LNCaP clone FGC (cell line): ENCODE measurements around the gene MAPK8IP1.
"Not testable (repeated sequence)": the region's sequence is repeated elsewhere in the genome, so short reads cannot be mapped to it uniquely, and the experiment has no call there.

Experiments
- DNase-seq: peaks from one replicate; pipeline ENCODE4 v3.0.0-alpha.2; 2011; ENCODE audit warnings: low read depth
- H3K4me3 ChIP-seq: 2 replicates; pipeline ENCODE4 v1.5.1; 2011; ENCODE audit warnings: mild to moderate bottlenecking, low read depth, low read length, control low read depth
- TF ChIP-seq, protein P1 (sequence below): IDR thresholded peaks from 2 replicates; pipeline ENCODE4 v1.5.1; 2012; ENCODE audit warnings: mild to moderate bottlenecking; ENCODE audit not compliant: control insufficient read depth, insufficient read depth; ENCODE audit errors: extremely low read depth

Gene MAPK8IP1

GRCh38 chr11:45897556-45897955 lies 12.1 kb downstream of the MAPK8IP1 start:
- DNase-seq = no peak
- H3K4me3 ChIP-seq = no peak overlapping the region
- TF ChIP-seq, protein P1, sequence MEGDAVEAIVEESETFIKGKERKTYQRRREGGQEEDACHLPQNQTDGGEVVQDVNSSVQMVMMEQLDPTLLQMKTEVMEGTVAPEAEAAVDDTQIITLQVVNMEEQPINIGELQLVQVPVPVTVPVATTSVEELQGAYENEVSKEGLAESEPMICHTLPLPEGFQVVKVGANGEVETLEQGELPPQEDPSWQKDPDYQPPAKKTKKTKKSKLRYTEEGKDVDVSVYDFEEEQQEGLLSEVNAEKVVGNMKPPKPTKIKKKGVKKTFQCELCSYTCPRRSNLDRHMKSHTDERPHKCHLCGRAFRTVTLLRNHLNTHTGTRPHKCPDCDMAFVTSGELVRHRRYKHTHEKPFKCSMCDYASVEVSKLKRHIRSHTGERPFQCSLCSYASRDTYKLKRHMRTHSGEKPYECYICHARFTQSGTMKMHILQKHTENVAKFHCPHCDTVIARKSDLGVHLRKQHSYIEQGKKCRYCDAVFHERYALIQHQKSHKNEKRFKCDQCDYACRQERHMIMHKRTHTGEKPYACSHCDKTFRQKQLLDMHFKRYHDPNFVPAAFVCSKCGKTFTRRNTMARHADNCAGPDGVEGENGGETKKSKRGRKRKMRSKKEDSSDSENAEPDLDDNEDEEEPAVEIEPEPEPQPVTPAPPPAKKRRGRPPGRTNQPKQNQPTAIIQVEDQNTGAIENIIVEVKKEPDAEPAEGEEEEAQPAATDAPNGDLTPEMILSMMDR = no peak

GRCh38 chr11:45899086-45899447 lies 13.6 kb downstream of the MAPK8IP1 start:
- H3K4me3 ChIP-seq = peak overlapping the region; percentile 65
- no peak for DNase-seq
- TF ChIP-seq, protein P1 = no peak

DNA sequence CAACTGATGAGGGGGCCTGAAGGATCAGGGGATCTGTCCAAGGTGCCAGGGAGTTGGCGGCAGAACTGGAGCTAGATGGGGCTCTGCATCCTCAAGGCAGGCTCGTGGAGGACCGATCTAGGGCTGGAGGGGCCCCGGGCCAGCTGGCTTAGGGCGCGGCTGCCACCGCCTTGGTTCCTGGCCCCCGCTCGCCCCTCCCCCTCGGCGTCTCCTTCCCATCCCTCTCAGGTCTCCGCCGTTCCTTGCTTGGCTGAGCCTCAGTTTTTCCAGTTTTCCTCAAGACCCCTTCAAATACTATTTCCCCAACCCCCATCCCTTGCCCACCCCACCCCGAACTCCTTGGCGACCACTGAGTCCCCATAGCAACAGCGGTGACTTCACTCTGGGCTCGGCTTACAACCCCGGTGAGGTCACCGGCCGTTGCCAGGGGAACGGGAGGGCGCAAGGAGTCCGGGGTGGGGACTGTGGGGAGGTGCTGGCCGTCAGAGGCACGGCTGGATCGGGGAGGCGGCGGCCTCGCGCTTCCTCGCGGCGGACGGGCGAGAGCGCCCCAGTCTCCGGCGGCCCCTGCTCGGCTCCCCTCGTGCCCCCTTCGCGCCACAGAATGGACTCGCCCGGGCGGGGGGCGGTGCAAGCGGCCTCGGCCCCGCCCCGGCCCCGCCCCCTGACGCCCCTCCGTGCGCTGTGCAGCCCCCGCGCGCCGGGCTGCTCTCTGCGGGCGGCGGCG lies 14.2 kb downstream of the MAPK8IP1 start:
- TF ChIP-seq, protein P1 = no peak
- peak; percentile 38 for DNase-seq
- peak overlapping the region; percentile 65 for H3K4me3 ChIP-seq

DNA sequence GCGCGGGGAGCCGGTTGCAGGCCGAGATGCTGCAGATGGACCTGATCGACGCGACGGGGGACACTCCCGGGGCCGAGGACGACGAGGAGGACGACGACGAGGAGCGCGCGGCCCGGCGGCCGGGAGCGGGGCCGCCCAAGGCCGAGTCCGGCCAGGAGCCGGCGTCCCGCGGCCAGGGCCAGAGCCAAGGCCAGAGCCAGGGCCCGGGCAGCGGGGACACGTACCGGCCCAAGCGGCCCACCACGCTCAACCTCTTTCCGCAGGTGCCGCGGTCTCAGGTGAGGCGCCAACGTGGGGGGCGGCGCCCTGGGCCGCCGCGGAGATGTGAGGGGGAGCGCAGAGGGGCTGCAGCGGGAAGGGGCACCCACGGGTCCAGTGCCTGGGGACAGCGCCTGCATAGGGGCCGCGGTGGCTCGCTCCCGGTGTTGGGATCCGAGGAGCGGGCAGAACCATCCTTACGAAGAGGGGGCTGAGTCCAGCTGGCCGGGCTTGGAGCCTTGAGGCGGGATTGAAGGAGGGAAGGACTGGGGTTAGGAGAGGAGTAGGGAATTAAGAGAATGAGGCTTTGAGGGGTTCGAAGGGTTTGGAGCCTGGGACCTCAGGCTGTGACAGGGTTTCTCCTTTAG lies 14.8 kb downstream of the MAPK8IP1 start:
- peak overlapping the region; percentile 65 for H3K4me3 ChIP-seq
- not testable (repeated sequence) for DNase-seq

GRCh38 chr11:45900916-45901617 lies 15.6 kb downstream of the MAPK8IP1 start:
- TF ChIP-seq, protein P1 = no peak
- DNase-seq = no peak
- peak overlapping the region; percentile 65 for H3K4me3 ChIP-seq

DNA sequence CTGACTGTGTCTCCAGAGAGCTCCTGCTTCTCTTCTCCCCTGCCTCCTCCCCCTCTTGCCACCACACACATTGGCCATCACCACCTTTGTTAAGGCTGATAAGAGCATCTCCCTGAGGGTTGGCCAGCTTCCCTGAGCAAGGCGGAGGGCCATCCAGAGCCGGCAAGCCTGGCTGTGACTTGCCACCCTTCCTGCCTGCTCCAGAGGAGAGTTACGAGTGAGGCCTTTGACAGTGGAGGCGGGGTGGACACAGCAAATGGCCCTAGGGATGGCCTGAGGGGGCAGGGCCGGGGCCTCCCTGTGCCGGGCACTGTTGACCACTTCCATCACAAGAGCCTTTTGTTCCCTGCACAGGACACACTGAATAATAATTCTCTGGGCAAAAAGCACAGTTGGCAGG lies 16.2 kb downstream of the MAPK8IP1 start:
- no peak overlapping the region for H3K4me3 ChIP-seq
- TF ChIP-seq, protein P1 = no peak
- DNase-seq = no peak
